ENCODE data around the gene BCAM.

- TF ChIP-seq CTCF (IDR thresholded peaks at IDR 0.05; ENCODE audit: low read depth, low read length) (no peak), EZH2phosphoT487 (IDR thresholded peaks at IDR 0.05; ENCODE audit: low read depth) (no peak)
Observed at GRCh38 chr19:44775676-44776240, 33.1 kb upstream of the BCAM start.

Data from OCI-LY3 (cell line).